Amniotic epithelial cell (primary cell): ENCODE measurements around the gene SCCPDH.
"Not testable (repeated sequence)": the region's sequence is repeated elsewhere in the genome, so short reads cannot be mapped to it uniquely, and the experiment has no call there.

Source experiments
- DNase-seq: peaks from one replicate; pipeline ENCODE4 v3.0.0-alpha.2; 2010; ENCODE audit warnings: low read depth

SCCPDH gene

GRCh38 chr1:246800756-246801155 lies 76.5 kb downstream of the SCCPDH start:
- DNase-seq: no peak

- DNase-seq: peak; percentile 16
Observed at GRCh38 chr1:246801241-246802020, 77.2 kb downstream of the SCCPDH start.

GRCh38 chr1:246803373-246803772 lies 79.2 kb downstream of the SCCPDH start:
- no peak for DNase-seq

GRCh38 chr1:246803883-246804282 lies 79.7 kb downstream of the SCCPDH start:
- DNase-seq: no peak

- no peak for DNase-seq
Observed at GRCh38 chr1:246805135-246805716, 81.0 kb downstream of the SCCPDH start.

GRCh38 chr1:246809473-246809872 lies 85.3 kb downstream of the SCCPDH start:
- DNase-seq: no peak

- DNase-seq: no peak
Observed at GRCh38 chr1:246811985-246812384, 87.8 kb downstream of the SCCPDH start.

GRCh38 chr1:246813325-246813724 lies 89.1 kb downstream of the SCCPDH start:
- not testable (repeated sequence) for DNase-seq

GRCh38 chr1:246814890-246815289 lies 90.7 kb downstream of the SCCPDH start:
- no peak for DNase-seq

GRCh38 chr1:246815693-246816270 lies 91.6 kb downstream of the SCCPDH start:
- DNase-seq: no peak
